Upper lobe of right lung (tissue), 1 donor: ENCODE results near the gene BNC2. TPM values are rescaled to one million over a fixed set of nuclear protein-coding genes. Genes with fewer than 3 reads are reported as not detected.
"Not testable (repeated sequence)": the region's sequence is repeated elsewhere in the genome, so short reads cannot be mapped to it uniquely, and the experiment has no call there.

Source experiments
- ATAC-seq: fragments of 200-7000 bp; cut with Tn5 transposase; one replicate; pipeline ENCODE4 v1.9.1; 2020; ENCODE audit warnings: mild to moderate bottlenecking, moderate library complexity
- DNase-seq: peaks from one replicate; pipeline ENCODE4 v3.0.0-alpha.2; 2020
- H3K27ac ChIP-seq: fragments of 200-600 bp; one replicate; pipeline ENCODE4 v1.8.0; 2022
- H3K27me3 ChIP-seq: fragments of 200-600 bp; one replicate; pipeline ENCODE4 v1.8.0; 2022; ENCODE audit warnings: mild to moderate bottlenecking
- H3K36me3 ChIP-seq: fragments of 200-600 bp; one replicate; pipeline ENCODE4 v1.8.0; 2022
- H3K4me1 ChIP-seq: fragments of 200-600 bp; one replicate; pipeline ENCODE4 v1.8.0; 2022
- H3K4me3 ChIP-seq: fragments of 200-600 bp; one replicate; pipeline ENCODE4 v1.8.0; 2022; ENCODE audit warnings: mild to moderate bottlenecking
- H3K9me3 ChIP-seq: fragments of 200-600 bp; one replicate; pipeline ENCODE4 v1.8.0; 2022
- intact Hi-C: fragments of 100-400 bp; cut with DNase I; formaldehyde crosslinking; loops from one replicate; pipeline ENCODE4 v1.11.0; 2022
- total RNA-seq: library from RNA; stranded (reverse); fragmentation: NEBNext Ultra II Directional; extraction: Animal tissue kit (Norgen Biotek cat#: 25700); gene quantifications from one replicate; pipeline ENCODE4 v1.2.1, GENCODE V29; 2021
- TF ChIP-seq, protein P1 (sequence below): fragments of 200-600 bp; IDR thresholded peaks from one replicate; pipeline ENCODE4 v1.8.0; 2022; ENCODE audit warnings: antibody characterized with exemption
- donor health status: DM: no; HTN: yes; CAD: no; lungs with severe emphysema.

The BNC2 gene
- total RNA-seq, 1 donor from 2014 or later = 18.1 TPM

DNA sequence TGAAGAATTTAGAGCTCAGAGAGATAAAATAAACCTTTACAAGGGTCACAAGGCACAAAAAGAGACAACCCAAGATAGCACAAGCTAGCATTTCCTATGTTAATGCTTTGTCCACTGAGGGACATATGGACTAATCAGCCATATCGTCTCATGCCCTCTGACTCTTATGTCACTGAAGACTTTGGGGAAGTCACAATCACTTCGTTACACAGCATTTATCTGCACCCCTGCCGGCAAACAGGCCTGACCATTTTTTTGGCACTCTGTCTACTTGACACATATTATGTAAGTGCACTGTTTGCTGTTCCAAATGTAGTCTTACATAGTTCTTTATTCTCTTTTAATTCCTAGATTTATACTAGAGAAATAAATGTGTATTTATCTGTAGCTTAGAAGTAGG is 13.9 kb upstream of the BNC2 start:
- TF ChIP-seq, protein P1, sequence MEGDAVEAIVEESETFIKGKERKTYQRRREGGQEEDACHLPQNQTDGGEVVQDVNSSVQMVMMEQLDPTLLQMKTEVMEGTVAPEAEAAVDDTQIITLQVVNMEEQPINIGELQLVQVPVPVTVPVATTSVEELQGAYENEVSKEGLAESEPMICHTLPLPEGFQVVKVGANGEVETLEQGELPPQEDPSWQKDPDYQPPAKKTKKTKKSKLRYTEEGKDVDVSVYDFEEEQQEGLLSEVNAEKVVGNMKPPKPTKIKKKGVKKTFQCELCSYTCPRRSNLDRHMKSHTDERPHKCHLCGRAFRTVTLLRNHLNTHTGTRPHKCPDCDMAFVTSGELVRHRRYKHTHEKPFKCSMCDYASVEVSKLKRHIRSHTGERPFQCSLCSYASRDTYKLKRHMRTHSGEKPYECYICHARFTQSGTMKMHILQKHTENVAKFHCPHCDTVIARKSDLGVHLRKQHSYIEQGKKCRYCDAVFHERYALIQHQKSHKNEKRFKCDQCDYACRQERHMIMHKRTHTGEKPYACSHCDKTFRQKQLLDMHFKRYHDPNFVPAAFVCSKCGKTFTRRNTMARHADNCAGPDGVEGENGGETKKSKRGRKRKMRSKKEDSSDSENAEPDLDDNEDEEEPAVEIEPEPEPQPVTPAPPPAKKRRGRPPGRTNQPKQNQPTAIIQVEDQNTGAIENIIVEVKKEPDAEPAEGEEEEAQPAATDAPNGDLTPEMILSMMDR = no peak

GRCh38 chr9:16883586-16883985 is 13.1 kb upstream of the BNC2 start:
- TF ChIP-seq, protein P1 = no peak
- H3K36me3 ChIP-seq = no peaks in the 10 kb centered on the region
- no peak overlapping the region for H3K4me3 ChIP-seq
- no peaks in the 10 kb centered on the region for H3K27me3 ChIP-seq
- no peak for ATAC-seq
- intact Hi-C loops = no loop called here
- no peaks in the 10 kb centered on the region for H3K9me3 ChIP-seq
- no peak for DNase-seq
- H3K27ac ChIP-seq = no peak overlapping the region
- H3K4me1 ChIP-seq = peaks cover 11% of the 10 kb centered on the region

More for the DNA sequence above, 13.9 kb upstream of the BNC2 start:
- peaks cover 11% of the 10 kb centered on the region for H3K4me1 ChIP-seq
- H3K27me3 ChIP-seq = no peaks in the 10 kb centered on the region
- no peak overlapping the region for H3K4me3 ChIP-seq
- no peaks in the 10 kb centered on the region for H3K9me3 ChIP-seq
- no peak overlapping the region for H3K27ac ChIP-seq
- ATAC-seq (peak; percentile 61), DNase-seq (no peak)
- intact Hi-C loops = no loop called here
- no peaks in the 10 kb centered on the region for H3K36me3 ChIP-seq

GRCh38 chr9:16882440-16882839 is 12.0 kb upstream of the BNC2 start:
- H3K9me3 ChIP-seq, DNase-seq, H3K27ac ChIP-seq, intact Hi-C loops, H3K27me3 ChIP-seq, ATAC-seq, H3K36me3 ChIP-seq, H3K4me3 ChIP-seq: not testable (repeated sequence)
- peaks cover 11% of the 10 kb centered on the region for H3K4me1 ChIP-seq

DNA sequence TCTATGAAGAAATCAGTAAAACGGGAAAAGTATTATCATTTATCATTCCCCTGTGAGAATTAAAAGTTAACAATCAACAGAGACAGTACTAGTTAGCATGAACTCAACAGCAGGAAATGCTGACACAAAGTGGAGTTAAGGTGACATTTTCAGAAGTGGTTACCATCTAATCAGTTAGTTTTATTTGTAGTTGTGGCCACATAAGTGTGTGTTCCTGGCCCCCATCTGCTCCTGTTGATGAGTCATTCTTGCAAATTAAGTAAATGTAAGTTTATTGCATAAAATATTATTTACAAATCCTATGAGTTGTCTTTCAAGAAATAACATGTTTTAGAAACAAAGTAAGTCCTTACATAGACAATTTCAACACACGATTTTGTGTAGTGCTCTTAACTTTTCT is 8.9 kb upstream of the BNC2 start:
- Histone ChIP-seq H3K9me3 (no peaks in the 10 kb centered on the region), H3K4me1 (peaks cover 4% of the 10 kb centered on the region), H3K27ac (no peak overlapping the region), H3K27me3 (no peaks in the 10 kb centered on the region), H3K4me3 (no peak overlapping the region), H3K36me3 (no peaks in the 10 kb centered on the region)
- TF ChIP-seq, protein P1 = no peak
- ATAC-seq (no peak), DNase-seq (no peak)
- intact Hi-C loops = no loop called here

DNA sequence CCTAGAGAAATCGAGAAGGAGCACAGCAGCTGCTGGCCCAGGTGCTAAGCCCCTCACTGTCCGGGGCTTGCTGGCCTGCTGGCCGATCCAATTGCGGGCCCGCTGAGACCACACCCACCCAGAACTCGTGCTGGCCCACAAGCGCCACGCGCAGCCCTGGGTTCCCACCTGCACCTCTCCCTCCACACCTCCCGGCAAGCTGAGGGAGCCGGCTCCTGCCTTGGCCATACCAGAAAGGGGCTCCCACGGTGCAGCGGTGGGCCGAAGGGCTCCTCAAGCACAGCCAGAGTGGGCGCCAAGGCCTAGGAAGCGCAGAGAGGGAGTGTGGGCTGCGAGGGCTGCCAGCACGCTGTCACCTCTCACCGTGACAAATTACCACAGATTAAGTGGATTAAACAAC is 6.8 kb upstream of the BNC2 start:
- Histone ChIP-seq H3K27ac (no peak overlapping the region), H3K27me3 (no peaks in the 10 kb centered on the region), H3K36me3 (no peaks in the 10 kb centered on the region), H3K9me3 (no peaks in the 10 kb centered on the region), H3K4me3 (no peak overlapping the region), H3K4me1 (no peaks in the 10 kb centered on the region)
- TF ChIP-seq, protein P1 = no peak
- ATAC-seq (no peak), DNase-seq (no peak)
- intact Hi-C loops = no loop called here

DNA sequence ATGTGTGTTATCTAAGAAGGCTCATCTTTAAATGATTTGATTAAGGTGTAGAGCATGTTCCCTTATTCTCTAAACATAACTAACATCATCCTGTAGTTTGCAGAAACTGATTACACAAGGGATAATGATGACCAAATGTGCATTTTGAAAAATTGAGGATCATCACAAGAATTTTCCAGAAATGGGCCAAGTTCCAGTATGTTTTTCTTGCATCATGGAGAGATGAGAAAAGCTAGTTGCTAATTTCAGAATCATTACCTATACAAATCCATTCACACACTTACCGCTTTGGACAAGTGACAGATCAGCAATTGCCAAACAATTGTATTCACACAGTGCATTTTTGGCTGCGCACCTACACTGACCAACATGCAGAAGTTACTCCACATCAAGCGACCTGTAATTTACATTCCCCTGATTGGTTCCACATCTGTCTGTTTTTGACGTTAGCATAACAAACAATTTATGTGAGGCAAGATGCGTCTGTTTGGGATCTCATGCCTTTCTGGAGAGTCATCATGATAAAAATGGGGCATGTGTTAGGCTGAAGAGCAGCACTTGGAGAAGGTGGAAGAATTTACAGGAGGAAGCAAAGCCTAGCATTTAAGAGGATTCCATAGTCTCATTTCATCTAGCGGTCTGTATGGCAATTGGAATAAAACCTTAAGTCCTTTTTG is 2.8 kb upstream of the BNC2 start:
- TF ChIP-seq, protein P1 = no peak
- DNase-seq (no peak), ATAC-seq (no peak)
- no peak overlapping the region for H3K4me3 ChIP-seq
- H3K4me1 ChIP-seq = no peaks in the 10 kb centered on the region
- no peak overlapping the region for H3K27ac ChIP-seq
- intact Hi-C loops = no loop called here
- peaks cover 5% of the 10 kb centered on the region for H3K27me3 ChIP-seq
- H3K9me3 ChIP-seq = no peaks in the 10 kb centered on the region
- no peaks in the 10 kb centered on the region for H3K36me3 ChIP-seq
